ENCODE measurements around the gene RBFA.
"Not testable (repeated sequence)": the region's sequence is repeated elsewhere in the genome, so short reads cannot be mapped to it uniquely, and the experiment has no call there.

Gene RBFA, protein sequence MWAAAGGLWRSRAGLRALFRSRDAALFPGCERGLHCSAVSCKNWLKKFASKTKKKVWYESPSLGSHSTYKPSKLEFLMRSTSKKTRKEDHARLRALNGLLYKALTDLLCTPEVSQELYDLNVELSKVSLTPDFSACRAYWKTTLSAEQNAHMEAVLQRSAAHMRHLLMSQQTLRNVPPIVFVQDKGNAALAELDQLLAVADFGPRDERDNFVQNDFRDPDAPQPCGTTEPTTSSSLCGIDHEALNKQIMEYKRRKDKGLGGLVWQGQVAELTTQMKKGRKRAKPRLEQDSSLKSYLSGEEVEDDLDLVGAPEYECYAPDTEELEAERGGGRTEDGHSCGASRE

GRCh38 chr18:80034068-80034851 is at the start of gene RBFA:
TSS of gene RBFA (plus strand) at chr18:80034434. CDS start at chr18:80034496, 62 bp downstream.
- in situ Hi-C loops (cut with HindIII; ENCODE audit: low pct_ligation_motif_present, low pct_unique_long_range_greater_than_20kb, low sequenced_read_pairs) = no loop called here
- DNase-seq = peak; percentile 71

DNA sequence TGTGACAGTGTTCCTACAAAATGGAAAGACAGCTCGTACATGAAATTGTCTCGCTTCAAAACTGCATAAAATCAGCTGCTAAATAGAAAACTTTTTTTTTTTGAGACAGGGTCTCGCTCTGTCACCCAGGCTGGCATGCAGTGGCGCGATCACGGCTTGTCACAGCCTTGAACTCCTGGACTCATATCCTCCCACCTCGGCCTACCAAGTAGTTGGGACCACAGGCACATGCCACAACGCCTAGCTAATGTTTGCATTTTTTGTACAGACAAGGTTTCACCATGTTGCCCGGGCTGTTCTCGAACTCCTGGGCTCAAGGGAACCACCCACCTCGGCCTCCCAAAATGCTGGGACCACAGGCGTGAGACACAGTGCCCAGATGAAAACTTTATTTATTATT is 49.1 kb upstream of the RBFA start:
- in situ Hi-C loops (cut with HindIII; ENCODE audit: low pct_ligation_motif_present, low pct_unique_long_range_greater_than_20kb, low sequenced_read_pairs) = no loop called here
- DNase-seq = no peak

DNA sequence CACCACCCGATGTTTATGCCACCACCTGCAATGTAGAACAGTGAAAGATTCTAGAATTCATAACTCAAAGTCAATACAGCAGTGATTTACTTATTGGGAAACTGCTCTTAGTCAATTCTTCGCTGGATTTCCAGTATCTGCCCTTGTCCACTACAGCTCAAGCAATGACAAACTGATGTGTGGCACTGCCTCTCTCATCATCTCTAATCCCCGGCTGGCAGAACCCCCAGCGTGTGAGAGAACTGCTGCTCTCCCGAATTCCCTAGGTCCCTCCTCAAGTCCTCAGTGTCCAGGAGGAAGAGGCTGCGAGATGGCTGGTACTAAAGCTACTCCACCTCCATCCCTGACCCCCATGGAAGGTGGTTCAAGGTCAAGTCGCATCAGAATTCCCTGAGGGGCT is 47.5 kb upstream of the RBFA start:
- no peak for DNase-seq
- in situ Hi-C loops (cut with HindIII; ENCODE audit: low pct_ligation_motif_present, low pct_unique_long_range_greater_than_20kb, low sequenced_read_pairs) = no loop called here

- in situ Hi-C loops (cut with HindIII; ENCODE audit: low pct_ligation_motif_present, low pct_unique_long_range_greater_than_20kb, low sequenced_read_pairs) = no loop called here
- DNase-seq = peak; percentile 9
Observed at GRCh38 chr18:79987566-79987965, 46.7 kb upstream of the RBFA start.

DNA sequence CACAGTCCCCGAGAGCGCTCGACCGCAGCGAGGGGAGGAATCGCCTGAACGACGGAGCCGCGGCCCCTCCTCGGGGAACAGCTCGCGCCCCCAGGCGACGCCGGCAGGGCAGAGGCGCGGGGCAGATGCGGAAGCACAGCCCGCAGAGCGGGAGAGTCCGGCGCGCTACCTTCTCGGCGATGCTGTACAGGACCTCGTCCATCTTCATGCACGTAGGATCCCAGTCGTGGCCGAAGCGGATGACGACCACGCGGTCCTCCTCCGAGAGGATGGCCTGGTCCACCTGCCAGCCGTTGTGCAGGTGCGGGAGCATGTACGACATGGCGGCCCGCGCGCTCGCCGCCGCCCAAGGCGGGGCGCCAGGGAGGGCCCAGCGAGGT is 46.2 kb upstream of the RBFA start:
- in situ Hi-C loops (cut with HindIII; ENCODE audit: low pct_ligation_motif_present, low pct_unique_long_range_greater_than_20kb, low sequenced_read_pairs) = no loop called here
- peak; percentile 60 for DNase-seq

DNA sequence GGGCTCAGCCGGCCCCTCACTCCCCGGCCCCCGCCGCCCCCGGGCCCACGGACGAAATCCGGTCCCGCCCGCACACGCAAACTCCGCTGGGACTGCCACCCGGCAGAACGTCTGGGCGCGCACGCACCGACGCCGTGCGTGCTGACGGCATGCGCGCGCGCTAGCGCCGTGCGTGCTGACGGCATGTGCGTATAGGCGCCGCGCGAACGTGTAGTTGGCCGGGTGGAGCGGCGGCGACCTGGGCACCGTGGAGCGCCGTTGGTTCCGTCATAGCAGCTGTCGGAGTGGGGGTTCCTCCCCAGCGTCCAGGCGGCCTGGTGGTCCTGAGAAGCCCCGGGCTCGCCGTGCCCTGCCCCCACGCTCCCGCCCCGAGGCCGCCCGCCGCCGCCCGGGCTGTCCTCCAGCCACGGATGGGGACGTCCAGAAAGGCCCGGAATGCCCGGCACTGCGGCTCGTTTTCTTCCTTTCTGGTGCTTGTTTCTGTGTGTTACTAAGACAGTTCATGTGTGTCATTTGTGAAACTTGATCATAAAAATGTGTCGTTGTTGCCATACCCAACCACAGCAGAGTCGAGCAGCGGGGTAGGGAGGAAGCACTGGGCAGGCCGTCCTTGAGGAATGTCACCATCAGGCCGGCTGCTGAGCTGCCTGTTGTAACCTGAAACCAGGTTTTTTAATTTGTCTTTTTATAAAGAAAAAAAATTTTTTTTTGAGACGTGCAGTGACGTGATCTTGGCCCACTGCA is 45.6 kb upstream of the RBFA start, which contains the start of gene TXNL4A:
Gene TXNL4A, minus strand, starts transcription at position 113 of the 744 bp plus-strand sequence. CDS start 171 bp downstream, outside the sequence.
- DNase-seq = peak; percentile 81
- in situ Hi-C loops (cut with HindIII; ENCODE audit: low pct_ligation_motif_present, low pct_unique_long_range_greater_than_20kb, low sequenced_read_pairs) = no loop called here

DNA sequence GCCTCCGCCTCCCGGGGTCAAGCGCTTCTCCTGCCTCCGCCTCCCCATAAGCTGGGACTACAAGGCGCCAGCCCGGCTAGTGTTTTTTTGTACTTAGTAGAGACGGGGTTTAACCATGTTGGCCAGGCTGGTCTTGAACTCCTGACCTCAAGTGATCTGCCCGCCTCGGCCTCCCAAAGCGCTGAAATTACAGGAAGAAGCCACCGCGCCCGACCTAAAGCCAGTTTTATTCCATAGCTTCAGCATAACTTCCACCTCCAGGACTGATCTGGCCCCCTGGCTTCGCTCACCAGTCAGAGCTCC is 45.1 kb upstream of the RBFA start:
- in situ Hi-C loops (cut with HindIII; ENCODE audit: low pct_ligation_motif_present, low pct_unique_long_range_greater_than_20kb, low sequenced_read_pairs) = no loop called here

DNA sequence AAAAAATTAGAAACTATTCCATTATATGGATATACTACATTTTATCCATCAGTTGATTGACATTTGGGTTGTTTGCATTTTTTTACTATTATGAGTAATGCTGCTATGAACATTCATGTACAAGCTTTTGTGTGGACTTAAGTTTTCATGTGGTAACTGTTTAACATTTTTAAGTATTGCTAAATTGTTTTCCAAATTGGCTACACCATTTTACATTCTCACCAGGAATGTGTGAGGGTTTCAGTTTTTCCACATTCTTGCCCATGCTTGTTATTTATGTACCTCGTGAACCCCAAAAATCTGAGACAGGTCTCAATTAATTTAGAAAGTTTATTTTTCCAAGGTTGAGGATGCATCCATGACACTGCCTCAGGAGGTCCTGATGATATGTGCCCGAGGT is 42.7 kb upstream of the RBFA start:
- no peak for DNase-seq
- in situ Hi-C loops (cut with HindIII; ENCODE audit: low pct_ligation_motif_present, low pct_unique_long_range_greater_than_20kb, low sequenced_read_pairs) = no loop called here

More for the DNA sequence above, 45.1 kb upstream of the RBFA start:
- DNase-seq = no peak

DNA sequence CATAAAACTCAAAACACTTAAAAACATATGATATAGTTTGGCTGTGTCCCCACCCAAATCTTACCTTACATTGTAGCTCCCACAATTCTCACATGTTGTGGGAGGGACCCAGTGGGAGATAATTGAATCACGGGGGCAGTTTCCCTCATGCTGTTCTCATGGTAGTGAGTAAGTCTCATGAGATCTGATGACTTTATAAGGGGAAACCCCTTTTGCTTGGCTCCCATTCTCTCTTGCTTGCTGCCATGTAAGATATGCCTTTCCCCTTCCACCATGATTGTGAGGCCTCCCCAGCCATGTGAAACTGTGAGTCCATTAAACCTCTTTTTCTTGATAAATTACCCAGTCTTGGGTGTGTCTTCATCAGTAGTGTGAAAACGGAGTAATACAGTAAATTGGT is 34.5 kb upstream of the RBFA start:
- DNase-seq; in situ Hi-C loops (cut with HindIII; ENCODE audit: low pct_ligation_motif_present, low pct_unique_long_range_greater_than_20kb, low sequenced_read_pairs): not testable (repeated sequence)

- no peak for DNase-seq
- in situ Hi-C loops (cut with HindIII; ENCODE audit: low pct_ligation_motif_present, low pct_unique_long_range_greater_than_20kb, low sequenced_read_pairs) = no loop called here
Observed at GRCh38 chr18:80000877-80001276, 33.4 kb upstream of the RBFA start.

GRCh38 chr18:80002468-80002867 is 31.8 kb upstream of the RBFA start:
- in situ Hi-C loops (cut with HindIII; ENCODE audit: low pct_ligation_motif_present, low pct_unique_long_range_greater_than_20kb, low sequenced_read_pairs) = no loop called here
- no peak for DNase-seq

DNA sequence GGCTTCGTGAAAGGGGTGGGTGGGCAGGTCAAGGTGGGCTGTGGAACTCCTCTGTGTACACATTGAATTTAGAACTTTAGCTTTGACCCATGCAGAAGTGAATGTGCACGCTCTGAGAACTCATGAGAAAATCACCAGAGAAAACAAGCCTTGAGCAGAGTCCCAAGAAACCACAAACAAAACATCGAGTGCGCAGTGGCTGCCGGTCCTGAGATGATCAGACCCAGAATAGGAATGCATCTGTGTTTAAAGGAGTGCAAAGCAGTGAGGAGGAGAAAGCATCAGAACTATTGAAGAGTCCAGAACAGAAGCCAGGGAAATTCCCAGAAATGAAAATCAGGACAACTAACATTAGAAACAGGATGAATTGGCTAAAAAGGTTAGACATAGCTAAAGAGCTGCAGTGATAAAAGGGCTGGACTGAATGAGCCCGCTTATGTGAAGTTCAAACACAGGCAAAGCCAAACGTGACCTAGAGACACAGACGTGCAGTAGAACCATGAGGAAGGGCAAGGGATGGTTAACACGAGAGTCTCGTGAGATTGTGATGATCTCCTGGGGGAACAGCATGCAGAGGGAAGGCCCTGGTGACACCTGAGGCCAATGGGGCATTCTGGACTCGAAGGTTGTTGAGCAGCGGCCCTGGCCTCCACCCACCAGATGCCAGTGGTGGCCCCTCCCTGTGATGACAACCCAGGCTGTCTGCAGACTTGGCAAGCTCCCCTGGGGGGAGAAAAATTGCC is 29.5 kb upstream of the RBFA start:
- no peak for DNase-seq
- in situ Hi-C loops (cut with HindIII; ENCODE audit: low pct_ligation_motif_present, low pct_unique_long_range_greater_than_20kb, low sequenced_read_pairs) = no loop called here

DNA sequence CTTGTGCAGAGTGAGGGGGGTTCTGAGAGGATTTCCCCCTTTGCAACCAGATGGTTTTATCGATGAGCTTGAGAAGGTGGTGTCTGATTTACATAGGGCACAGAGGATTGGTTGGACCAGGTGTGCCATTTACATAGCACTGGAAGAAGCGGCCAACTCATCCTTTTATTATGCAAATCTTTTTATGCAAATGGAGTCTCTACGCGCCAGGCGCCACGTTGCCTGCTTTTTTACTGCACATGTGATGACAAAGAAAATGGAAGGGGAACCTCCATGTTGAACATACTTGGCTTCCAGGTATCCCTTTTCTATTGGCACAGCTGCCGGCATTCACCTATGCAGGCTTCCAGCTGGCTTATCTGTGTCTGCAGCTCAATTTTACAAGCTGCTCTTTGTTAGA is 27.5 kb upstream of the RBFA start:
- in situ Hi-C loops (cut with HindIII; ENCODE audit: low pct_ligation_motif_present, low pct_unique_long_range_greater_than_20kb, low sequenced_read_pairs) = no loop called here
- DNase-seq = no peak

GRCh38 chr18:80009661-80010550 is 24.3 kb upstream of the RBFA start:
- in situ Hi-C loops (cut with HindIII; ENCODE audit: low pct_ligation_motif_present, low pct_unique_long_range_greater_than_20kb, low sequenced_read_pairs) = no loop called here
- peak; percentile 94 for DNase-seq

GRCh38 chr18:80010551-80010906 is 23.7 kb upstream of the RBFA start:
- no peak for DNase-seq
- in situ Hi-C loops (cut with HindIII; ENCODE audit: low pct_ligation_motif_present, low pct_unique_long_range_greater_than_20kb, low sequenced_read_pairs) = no loop called here

DNA sequence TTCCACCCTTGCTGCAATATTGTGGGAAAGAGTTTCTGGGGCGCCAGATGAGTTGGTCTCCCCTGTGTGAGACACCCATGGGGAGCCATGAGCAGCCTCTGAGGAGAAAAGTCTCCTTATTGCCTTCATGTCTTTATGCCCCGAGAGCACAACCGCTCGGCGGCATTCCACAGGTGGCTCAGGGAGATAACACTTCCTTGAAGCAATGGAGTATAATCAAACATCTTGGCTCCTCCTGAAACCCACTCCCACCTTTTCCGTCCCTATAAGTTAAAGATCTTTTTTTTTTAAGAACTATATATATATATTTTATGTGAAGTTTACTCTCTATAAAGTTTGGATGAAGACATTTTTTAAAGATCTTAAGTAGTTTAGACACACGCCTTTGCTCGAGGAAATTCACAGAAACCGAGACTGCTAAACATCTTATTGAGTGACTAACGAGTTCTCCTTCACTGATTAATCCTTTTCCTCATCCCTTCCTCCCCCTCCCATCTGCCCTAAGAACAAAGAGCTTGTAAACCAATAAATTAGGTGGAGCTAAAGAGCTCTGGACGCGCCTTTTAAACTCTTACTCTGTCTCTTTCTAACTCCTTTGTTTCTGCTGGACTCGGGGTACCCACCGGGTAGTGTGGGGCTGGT is 22.6 kb upstream of the RBFA start:
- in situ Hi-C loops (cut with HindIII; ENCODE audit: low pct_ligation_motif_present, low pct_unique_long_range_greater_than_20kb, low sequenced_read_pairs); DNase-seq: not testable (repeated sequence)

DNA sequence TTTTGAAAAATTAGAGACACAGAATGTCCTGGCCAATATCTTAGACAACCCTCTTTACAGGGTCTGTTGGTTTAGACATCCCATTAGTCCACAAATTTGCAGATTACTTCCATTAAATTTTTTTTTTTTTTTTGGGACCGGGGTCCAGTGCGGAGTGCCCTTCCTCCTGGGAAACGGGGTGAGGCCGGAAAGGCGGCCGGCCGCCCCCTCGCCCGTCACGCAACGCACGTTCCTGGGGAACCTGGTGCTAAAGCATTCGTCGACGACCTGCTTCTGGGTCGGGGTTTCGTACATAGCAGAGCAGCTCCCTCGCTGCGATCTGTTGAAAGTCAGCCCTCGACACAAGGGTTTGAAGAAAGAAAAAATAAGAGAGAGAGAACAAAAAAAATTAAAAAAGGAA is 21.5 kb upstream of the RBFA start:
- DNase-seq = no peak

More for the DNA sequence above, 21.5 kb upstream of the RBFA start:
- in situ Hi-C loops (cut with HindIII; ENCODE audit: low pct_ligation_motif_present, low pct_unique_long_range_greater_than_20kb, low sequenced_read_pairs) = no loop called here

Data from ACHN (cell line).